ENCODE results near the gene MS4A5. TPM values are rescaled to one million over a fixed set of nuclear protein-coding genes. Genes with fewer than 3 reads are reported as not detected.

The MS4A5 gene
- total and polyA plus RNA-seq, 10 of the 15 experiments (the other 5 are each of a cell fraction or from before 2014, with no cell fraction given) = not detected

- no peak for TF ChIP-seq EED (IDR thresholded peaks at IDR 0.05; ENCODE audit: low read depth)
- no peak for TF ChIP-seq ESRRA (IDR thresholded peaks at IDR 0.05; ENCODE audit: low read length)
- no peak for TF ChIP-seq SMAD5 (IDR thresholded peaks at IDR 0.05; ENCODE audit: low read depth)
- TF ChIP-seq, protein P1, sequence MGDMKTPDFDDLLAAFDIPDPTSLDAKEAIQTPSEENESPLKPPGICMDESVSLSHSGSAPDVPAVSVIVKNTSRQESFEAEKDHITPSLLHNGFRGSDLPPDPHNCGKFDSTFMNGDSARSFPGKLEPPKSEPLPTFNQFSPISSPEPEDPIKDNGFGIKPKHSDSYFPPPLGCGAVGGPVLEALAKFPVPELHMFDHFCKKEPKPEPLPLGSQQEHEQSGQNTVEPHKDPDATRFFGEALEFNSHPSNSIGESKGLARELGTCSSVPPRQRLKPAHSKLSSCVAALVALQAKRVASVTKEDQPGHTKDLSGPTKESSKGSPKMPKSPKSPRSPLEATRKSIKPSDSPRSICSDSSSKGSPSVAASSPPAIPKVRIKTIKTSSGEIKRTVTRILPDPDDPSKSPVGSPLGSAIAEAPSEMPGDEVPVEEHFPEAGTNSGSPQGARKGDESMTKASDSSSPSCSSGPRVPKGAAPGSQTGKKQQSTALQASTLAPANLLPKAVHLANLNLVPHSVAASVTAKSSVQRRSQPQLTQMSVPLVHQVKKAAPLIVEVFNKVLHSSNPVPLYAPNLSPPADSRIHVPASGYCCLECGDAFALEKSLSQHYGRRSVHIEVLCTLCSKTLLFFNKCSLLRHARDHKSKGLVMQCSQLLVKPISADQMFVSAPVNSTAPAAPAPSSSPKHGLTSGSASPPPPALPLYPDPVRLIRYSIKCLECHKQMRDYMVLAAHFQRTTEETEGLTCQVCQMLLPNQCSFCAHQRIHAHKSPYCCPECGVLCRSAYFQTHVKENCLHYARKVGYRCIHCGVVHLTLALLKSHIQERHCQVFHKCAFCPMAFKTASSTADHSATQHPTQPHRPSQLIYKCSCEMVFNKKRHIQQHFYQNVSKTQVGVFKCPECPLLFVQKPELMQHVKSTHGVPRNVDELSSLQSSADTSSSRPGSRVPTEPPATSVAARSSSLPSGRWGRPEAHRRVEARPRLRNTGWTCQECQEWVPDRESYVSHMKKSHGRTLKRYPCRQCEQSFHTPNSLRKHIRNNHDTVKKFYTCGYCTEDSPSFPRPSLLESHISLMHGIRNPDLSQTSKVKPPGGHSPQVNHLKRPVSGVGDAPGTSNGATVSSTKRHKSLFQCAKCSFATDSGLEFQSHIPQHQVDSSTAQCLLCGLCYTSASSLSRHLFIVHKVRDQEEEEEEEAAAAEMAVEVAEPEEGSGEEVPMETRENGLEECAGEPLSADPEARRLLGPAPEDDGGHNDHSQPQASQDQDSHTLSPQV (IDR thresholded peaks at IDR 0.05) = 0 out of 2 replicates have a peak, but pooled peaks have one; percentile 21
- peak; percentile 51 for TF ChIP-seq RUNX3 (IDR thresholded peaks at IDR 0.05; ENCODE audit: low read length)
- TF ChIP-seq ZBED1 (IDR thresholded peaks at IDR 0.05; ENCODE audit: borderline replicate concordance) = no peak
- TF ChIP-seq SRF (IDR thresholded peaks at IDR 0.05; ENCODE audit: low read depth in 2 of 2, low read length in 2 of 2) = no peak
- TF ChIP-seq PAX8 (IDR thresholded peaks at IDR 0.05) = no peak
- no peak for TF ChIP-seq CBX3 (IDR thresholded peaks at IDR 0.05; ENCODE audit: borderline replicate concordance, low read depth)
- TF ChIP-seq KDM1A (IDR thresholded peaks at IDR 0.05; ENCODE audit: borderline replicate concordance) = no peak
Measured at GRCh38 chr11:60485987-60486386, 56.6 kb downstream of the MS4A5 start (continued).

DNA sequence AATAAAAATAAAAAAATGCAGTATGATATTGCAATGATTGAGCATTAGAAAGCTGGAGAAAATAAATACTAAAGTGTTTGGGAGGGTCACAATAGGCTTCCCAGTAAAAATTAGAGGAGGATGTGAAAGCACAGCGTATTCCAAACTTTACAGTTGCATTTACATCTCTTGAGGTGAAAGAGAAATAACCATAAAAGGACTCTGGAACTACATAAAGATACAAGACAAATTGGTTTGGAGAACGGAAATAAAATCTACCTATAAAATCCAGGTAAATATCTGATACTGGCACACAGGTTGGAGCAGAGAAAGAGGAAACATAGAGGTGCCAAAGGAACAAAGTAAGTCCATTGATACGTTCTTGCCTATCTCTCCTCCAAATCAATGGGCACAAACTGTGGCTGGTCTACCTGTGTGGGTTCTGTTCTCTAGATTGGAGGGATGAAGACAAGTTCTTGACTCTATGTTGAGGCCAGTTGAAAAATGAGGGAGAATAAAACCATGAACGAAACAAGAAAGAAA is 63.2 kb downstream of the MS4A5 start, which contains the start of gene MS4A12:
Gene MS4A12 (plus strand): TSS at position 291 of the 522 bp plus-strand sequence. CDS start 4,541 bp downstream, outside the sequence.
- Histone ChIP-seq H3K4me2 (ENCODE audit: control insufficient read depth, insufficient read depth) (no peak within 1 kb of the TSS), H2AFZ (ENCODE audit: control insufficient read depth, low read depth, low read length) (no peak within 1 kb of the TSS), H3K27me3 (replicated peaks in 1 of 2; ENCODE audit: control insufficient read depth in 2 of 2, insufficient read depth in 2 of 2, low read length in 1 of 2) (no peaks in the 10 kb centered on the region), H4K20me1 (ENCODE audit: control insufficient read depth, insufficient read depth) (no peaks in the 10 kb centered on the region), H3K4me1 (ENCODE audit: control insufficient read depth, insufficient read depth, low read length) (peaks cover 2% of the 10 kb centered on the region), H3K9me3 (replicated peaks; ENCODE audit: control insufficient read depth, insufficient read depth, low read length) (no peaks in the 10 kb centered on the region), H3K36me3 (ENCODE audit: control insufficient read depth in 2 of 2, insufficient read depth in 2 of 2, low read length in 1 of 2) (no peaks in the 10 kb centered on the region), H3K79me2 (ENCODE audit: control insufficient read depth, insufficient read depth, low read length) (no peaks in the 10 kb centered on the region), H3K9ac (ENCODE audit: control insufficient read depth, insufficient read depth, low read length) (no peak within 1 kb of the TSS), H3K27ac (ENCODE audit: control insufficient read depth, insufficient read depth) (no peak within 1 kb of the TSS), H3K4me3 (no peak within 1 kb of the TSS)
- BruUV-seq (replicated peaks) = no TSS peak
- RAD21 ChIA-PET (ENCODE audit: unreplicated experiment) = interaction anchor here (0.7 kb wide), 1 partner anchor 60 kb away, joined by 3 read pairs; no protein-coding TSS in a partner anchor
- 77% methylated on average over 4 of the region's 4 CpGs for WGBS (ENCODE audit: insufficient coverage, insufficient replicate concordance, low lambda C conversion rate, missing lambda C conversion rate)
- SMC1A ChIA-PET (ENCODE audit: uncharacterized antibody, unreplicated experiment) = interaction anchor here (1.0 kb wide), 1 partner anchor 9 kb away, joined by 3 read pairs; no protein-coding TSS in a partner anchor
- intact Hi-C loops (cut with micrococcal nuclease; ENCODE audit: unreplicated experiment) = no loop called here
- no peak for DNase-seq (ENCODE audit: low read depth, low spot score)
- no peak for ATAC-seq
- in situ Hi-C loops (cut with MboI) = no loop called here
- CTCF ChIA-PET = interaction anchor here (1.1 to 1.4 kb wide), 2 partner anchors 12 to 158 kb away, joined by 3 read pairs; no protein-coding TSS in a partner anchor
- POLR2A ChIA-PET = no interaction called here
- FAIRE-seq = no peak
- no peak for TF ChIP-seq KAT2A (conservative IDR thresholded peaks at IDR 0.05; ENCODE audit: control insufficient read depth, low read depth, low read length)
- TF ChIP-seq USF1 (IDR thresholded peaks at IDR 0.05; ENCODE audit: borderline replicate concordance, extremely low read length, insufficient read depth, low read depth, low read length) = no peak
- no peak for TF ChIP-seq EGR1 (IDR thresholded peaks at IDR 0.05; ENCODE audit: borderline replicate concordance in 1 of 2, low read depth in 2 of 2, low read length in 2 of 2)
- TF ChIP-seq MEF2B (IDR thresholded peaks at IDR 0.05; ENCODE audit: partially characterized antibody, poor library complexity, severe bottlenecking) = no peak
- TF ChIP-seq, protein P2, sequence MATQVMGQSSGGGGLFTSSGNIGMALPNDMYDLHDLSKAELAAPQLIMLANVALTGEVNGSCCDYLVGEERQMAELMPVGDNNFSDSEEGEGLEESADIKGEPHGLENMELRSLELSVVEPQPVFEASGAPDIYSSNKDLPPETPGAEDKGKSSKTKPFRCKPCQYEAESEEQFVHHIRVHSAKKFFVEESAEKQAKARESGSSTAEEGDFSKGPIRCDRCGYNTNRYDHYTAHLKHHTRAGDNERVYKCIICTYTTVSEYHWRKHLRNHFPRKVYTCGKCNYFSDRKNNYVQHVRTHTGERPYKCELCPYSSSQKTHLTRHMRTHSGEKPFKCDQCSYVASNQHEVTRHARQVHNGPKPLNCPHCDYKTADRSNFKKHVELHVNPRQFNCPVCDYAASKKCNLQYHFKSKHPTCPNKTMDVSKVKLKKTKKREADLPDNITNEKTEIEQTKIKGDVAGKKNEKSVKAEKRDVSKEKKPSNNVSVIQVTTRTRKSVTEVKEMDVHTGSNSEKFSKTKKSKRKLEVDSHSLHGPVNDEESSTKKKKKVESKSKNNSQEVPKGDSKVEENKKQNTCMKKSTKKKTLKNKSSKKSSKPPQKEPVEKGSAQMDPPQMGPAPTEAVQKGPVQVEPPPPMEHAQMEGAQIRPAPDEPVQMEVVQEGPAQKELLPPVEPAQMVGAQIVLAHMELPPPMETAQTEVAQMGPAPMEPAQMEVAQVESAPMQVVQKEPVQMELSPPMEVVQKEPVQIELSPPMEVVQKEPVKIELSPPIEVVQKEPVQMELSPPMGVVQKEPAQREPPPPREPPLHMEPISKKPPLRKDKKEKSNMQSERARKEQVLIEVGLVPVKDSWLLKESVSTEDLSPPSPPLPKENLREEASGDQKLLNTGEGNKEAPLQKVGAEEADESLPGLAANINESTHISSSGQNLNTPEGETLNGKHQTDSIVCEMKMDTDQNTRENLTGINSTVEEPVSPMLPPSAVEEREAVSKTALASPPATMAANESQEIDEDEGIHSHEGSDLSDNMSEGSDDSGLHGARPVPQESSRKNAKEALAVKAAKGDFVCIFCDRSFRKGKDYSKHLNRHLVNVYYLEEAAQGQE (IDR thresholded peaks at IDR 0.05; ENCODE audit: low read depth, low read length) = no peak

Data from GM12878 (cell line).